AG09309 (cell line): ENCODE data around the gene CNIH3.

Experiments used
- DNase-seq: peaks from one replicate; pipeline ENCODE4 v3.0.0-alpha.2; 2010; ENCODE audit warnings: low read depth
- H3K4me3 ChIP-seq: 2 replicates; pipeline ENCODE4 v1.5.1; 2011; ENCODE audit warnings: mild to moderate bottlenecking, low read depth, low read length, moderate library complexity; ENCODE audit not compliant: control insufficient read depth
- CTCF ChIP-seq: IDR thresholded peaks from 2 replicates; pipeline ENCODE4 v1.5.1; 2011; ENCODE audit warnings: mild to moderate bottlenecking, low read depth, low read length, inconsistent platforms; ENCODE audit not compliant: insufficient read depth, control insufficient read depth; ENCODE audit errors: missing control alignments

CNIH3 gene

GRCh38 chr1:224673141-224673540, 57.0 kb downstream of the CNIH3 start:
- DNase-seq: no peak
- H3K4me3 ChIP-seq: no peak overlapping the region

GRCh38 chr1:224675590-224675989, 59.5 kb downstream of the CNIH3 start:
- no peak for TF ChIP-seq CTCF
- H3K4me3 ChIP-seq: no peak overlapping the region
- no peak for DNase-seq

More at GRCh38 chr1:224673141-224673540, 57.0 kb downstream of the CNIH3 start:
- no peak for TF ChIP-seq CTCF

GRCh38 chr1:224676551-224676950, 60.4 kb downstream of the CNIH3 start:
- DNase-seq: no peak
- TF ChIP-seq CTCF: no peak
- H3K4me3 ChIP-seq: no peak overlapping the region

- DNase-seq: no peak
- TF ChIP-seq CTCF: no peak
- no peak overlapping the region for H3K4me3 ChIP-seq
Observed at GRCh38 chr1:224678168-224678567, 62.1 kb downstream of the CNIH3 start.

- DNase-seq: no peak
- H3K4me3 ChIP-seq: no peak overlapping the region
- TF ChIP-seq CTCF: no peak
Observed at GRCh38 chr1:224679606-224680005, 63.5 kb downstream of the CNIH3 start.

- no peak overlapping the region for H3K4me3 ChIP-seq
- DNase-seq: no peak
- no peak for TF ChIP-seq CTCF
Observed at GRCh38 chr1:224681816-224682215, 65.7 kb downstream of the CNIH3 start.

GRCh38 chr1:224683936-224684335, 67.8 kb downstream of the CNIH3 start:
- no peak for DNase-seq
- TF ChIP-seq CTCF: no peak
- no peak overlapping the region for H3K4me3 ChIP-seq
